ENCODE results near the gene WDR20. TPM values are rescaled to one million over a fixed set of nuclear protein-coding genes. Genes with fewer than 3 reads are reported as not detected.

Gene WDR20
- total RNA-seq, 2 donors from 2014 or later: 12.2 to 15.5 TPM

DNA sequence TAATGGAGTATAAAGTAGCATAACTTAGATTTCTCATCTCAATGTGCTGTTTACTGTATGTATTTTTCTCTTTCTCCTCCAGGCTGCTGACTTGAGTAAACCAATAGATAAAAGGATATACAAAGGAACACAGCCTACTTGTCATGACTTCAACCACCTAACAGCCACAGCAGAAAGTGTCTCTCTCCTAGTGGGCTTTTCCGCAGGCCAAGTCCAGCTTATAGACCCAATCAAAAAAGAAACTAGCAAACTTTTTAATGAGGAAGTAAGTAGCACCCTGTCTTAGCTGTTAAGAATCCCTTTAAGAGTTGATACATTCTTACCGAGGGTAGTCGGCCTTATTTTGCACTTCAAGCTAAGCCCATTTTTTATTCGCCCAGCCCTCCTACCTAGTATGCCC lies 55.2 kb downstream of the WDR20 start:
- H3K4me3 ChIP-seq: no peak overlapping the region
- no peaks in the 10 kb centered on the region for H3K27me3 ChIP-seq
- intact Hi-C loops (cut with DNase I): no loop called here
- 81 to 85% methylated on average over 4 of the region's 4 CpGs for WGBS, 2 donors
- no peak for ATAC-seq
- no peak for DNase-seq
- H3K9me3 ChIP-seq: no peaks in the 10 kb centered on the region
- no peaks in the 10 kb centered on the region for H3K36me3 ChIP-seq (replicated peaks in 1 of 2; ENCODE audit: insufficient read depth in 1 of 2, low read depth in 2 of 2)
- no peak overlapping the region for H3K27ac ChIP-seq
- TF ChIP-seq CTCF (IDR thresholded peaks at IDR 0.05): no peak
- no peak for TF ChIP-seq POLR2A (IDR thresholded peaks at IDR 0.05)
- H3K4me1 ChIP-seq: peaks cover 30% of the 10 kb centered on the region

GRCh38 chr14:102195446-102195845 lies 55.7 kb downstream of the WDR20 start:
- no peak for DNase-seq
- Histone ChIP-seq H3K27ac (no peak overlapping the region), H3K9me3 (no peaks in the 10 kb centered on the region), H3K36me3 (replicated peaks in 1 of 2; ENCODE audit: insufficient read depth in 1 of 2, low read depth in 2 of 2) (no peaks in the 10 kb centered on the region), H3K27me3 (no peaks in the 10 kb centered on the region), H3K4me3 (no peak overlapping the region), H3K4me1 (peaks cover 24% of the 10 kb centered on the region)
- no peak for ATAC-seq
- intact Hi-C loops (cut with DNase I): no loop called here
- WGBS, 2 donors: 82 to 89% methylated on average over 1 of the region's 1 CpG
- no peak for TF ChIP-seq POLR2A (IDR thresholded peaks at IDR 0.05)
- TF ChIP-seq CTCF (IDR thresholded peaks at IDR 0.05): no peak

- peaks cover 0 to 2% of the 10 kb centered on the region in 2 donors for H3K36me3 ChIP-seq (replicated peaks in 1 of 2; ENCODE audit: insufficient read depth in 1 of 2, low read depth in 2 of 2)
- no peak overlapping the region for H3K27ac ChIP-seq
- 78 to 82% methylated on average over 6 of the region's 6 CpGs for WGBS, 2 donors
- intact Hi-C loops (cut with DNase I): no loop called here
- TF ChIP-seq POLR2A (IDR thresholded peaks at IDR 0.05) (no peak), CTCF (IDR thresholded peaks at IDR 0.05) (no peak)
- no peak for ATAC-seq
- H3K27me3 ChIP-seq: no peaks in the 10 kb centered on the region
- H3K4me1 ChIP-seq: peaks cover 15% of the 10 kb centered on the region
- H3K4me3 ChIP-seq: no peak overlapping the region
- DNase-seq: no peak
- H3K9me3 ChIP-seq: no peaks in the 10 kb centered on the region
These were observed 56.6 kb downstream of the WDR20 start for GRCh38 chr14:102196039-102196901.

DNA sequence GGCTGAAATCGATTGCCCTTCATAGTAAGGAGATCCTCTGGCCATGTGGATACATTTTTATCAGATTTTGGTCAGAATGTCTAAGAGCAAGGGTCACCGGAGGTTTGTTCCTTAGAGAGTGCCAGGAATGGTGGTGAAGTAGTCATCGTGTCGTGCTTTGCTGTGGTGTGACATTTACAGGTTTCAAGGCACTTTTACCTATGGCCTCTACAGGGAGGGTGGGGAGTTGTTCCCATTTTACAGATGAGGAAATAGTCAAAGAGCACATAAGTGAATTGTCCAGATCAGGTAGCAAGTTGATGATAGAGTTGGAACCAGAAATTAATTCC lies 57.2 kb downstream of the WDR20 start:
- no peaks in the 10 kb centered on the region for H3K27me3 ChIP-seq
- 42 to 43% methylated on average over 4 of the region's 4 CpGs for WGBS, 2 donors
- no peak overlapping the region for H3K4me3 ChIP-seq
- no peak for DNase-seq
- no peaks in the 10 kb centered on the region for H3K9me3 ChIP-seq
- intact Hi-C loops (cut with DNase I): no loop called here
- peaks cover 10% of the 10 kb centered on the region for H3K4me1 ChIP-seq
- ATAC-seq: no peak
- no peak overlapping the region for H3K27ac ChIP-seq
- no peak for TF ChIP-seq POLR2A (IDR thresholded peaks at IDR 0.05)
- peaks cover 0 to 2% of the 10 kb centered on the region in 2 donors for H3K36me3 ChIP-seq (replicated peaks in 1 of 2; ENCODE audit: insufficient read depth in 1 of 2, low read depth in 2 of 2)

DNA sequence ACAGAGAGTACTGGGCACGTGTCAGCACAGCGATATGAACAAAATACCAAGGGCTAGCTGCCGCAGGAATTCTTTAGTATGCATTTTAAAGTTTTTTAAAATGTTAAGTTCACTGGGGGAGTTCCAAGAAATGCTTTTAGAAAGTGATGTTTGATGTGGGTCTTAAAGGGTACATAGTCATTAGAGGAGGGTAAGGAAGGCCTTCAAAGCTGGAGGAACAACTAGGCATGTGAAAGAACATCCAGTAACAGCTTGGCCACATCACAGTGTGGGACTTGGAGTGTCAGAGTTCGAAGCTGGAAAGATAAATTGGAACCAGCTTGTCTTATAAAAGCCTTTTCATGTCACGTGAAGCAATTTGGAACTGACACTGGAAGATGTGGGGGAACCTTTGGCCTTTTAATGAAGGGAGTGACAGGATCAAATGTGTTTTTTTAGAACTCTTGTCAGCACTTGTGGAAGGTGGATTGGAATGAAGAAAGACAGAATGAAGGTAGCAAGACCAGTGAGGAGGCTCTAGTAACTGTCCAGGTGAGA lies 57.7 kb downstream of the WDR20 start:
- Histone ChIP-seq H3K27me3 (no peaks in the 10 kb centered on the region), H3K27ac (no peak overlapping the region), H3K4me3 (no peak overlapping the region), H3K36me3 (replicated peaks in 1 of 2; ENCODE audit: insufficient read depth in 1 of 2, low read depth in 2 of 2) (peaks cover 0 to 2% of the 10 kb centered on the region in 2 donors), H3K9me3 (no peaks in the 10 kb centered on the region), H3K4me1 (peaks cover 10% of the 10 kb centered on the region)
- 78 to 86% methylated on average over 5 of the region's 5 CpGs for whole genome bisulfite sequencing, 2 donors
- intact Hi-C loops (cut with DNase I): no loop called here
- no peak for ATAC-seq
- DNase-seq: no peak
- TF ChIP-seq POLR2A (IDR thresholded peaks at IDR 0.05): no peak
- no peak for TF ChIP-seq CTCF (IDR thresholded peaks at IDR 0.05)
